IMR-90 (cell line): ENCODE measurements around the gene GLRX3. TPM values are rescaled to one million over a fixed set of nuclear protein-coding genes. Genes with fewer than 3 reads are reported as not detected.
A peak's percentile ranks its signal among the peaks of the same experiment; 100 is the strongest.

Experiments used
- ATAC-seq: fragments of 200-7000 bp; cut with Tn5 transposase; 2 replicates; pipeline ENCODE4 v1.9.1; 2020; ENCODE audit warnings: low read depth, mild to moderate bottlenecking, moderate library complexity
- BruUV-seq: library from RNA; stranded (reverse); fragments of 400-500 nt; replicated peaks from 2 replicates; lab custom pipeline; 2021; lab: Mats Ljungman, UMichigan
- CTCF ChIA-PET: fragments of 300-600 bp; formaldehyde crosslinking; extraction: SDS; loops from one replicate; lab custom pipeline; 2021; ENCODE audit warnings: antibody characterized with exemption; lab: Yijun Ruan, JAX
- POLR2A ChIA-PET: fragments of 300-600 bp; sonication (Branson Sonifier 250); formaldehyde crosslinking; loops from one replicate; lab custom pipeline; 2022; ENCODE audit warnings: antibody characterized with exemption; ENCODE audit not compliant: unreplicated experiment; lab: Charles Lee
- DNase-seq: peaks from one replicate; pipeline ENCODE4 v3.0.0; 2013
- H2AFZ ChIP-seq: replicated peaks from 2 replicates; pipeline ENCODE3; 2013; ENCODE audit warnings: low read length, mild to moderate bottlenecking; ENCODE audit not compliant: poor library complexity
- H2AK5ac ChIP-seq: 2 replicates; pipeline ENCODE4 v1.6.1; 2013; ENCODE audit warnings: low read depth, low read length, inconsistent platforms
- H2AK9ac ChIP-seq: replicated peaks from 2 replicates; pipeline ENCODE3; 2013; ENCODE audit warnings: mild to moderate bottlenecking, low read depth, low read length, moderate library complexity; ENCODE audit not compliant: poor library complexity
- H2BK120ac ChIP-seq: 2 replicates; pipeline ENCODE4 v1.6.1; 2013; ENCODE audit warnings: low read depth, low read length, inconsistent platforms
- H2BK15ac ChIP-seq: 3 replicates; pipeline ENCODE4 v1.6.1; 2013; ENCODE audit warnings: low read depth, low read length, inconsistent platforms
- H2BK20ac ChIP-seq: 2 replicates; pipeline ENCODE4 v1.6.1; 2013; ENCODE audit warnings: low read depth, mild to moderate bottlenecking, inconsistent platforms, low read length, moderate library complexity
- H2BK5ac ChIP-seq: 2 replicates; pipeline ENCODE4 v1.6.1; 2013; ENCODE audit warnings: mild to moderate bottlenecking, low read depth, low read length, inconsistent platforms; ENCODE audit not compliant: poor library complexity, severe bottlenecking
- H3K14ac ChIP-seq: replicated peaks from 2 replicates; pipeline ENCODE4 v1.6.1; 2013; ENCODE audit warnings: low read depth, low read length, inconsistent platforms
- H3K18ac ChIP-seq: 2 replicates; pipeline ENCODE4 v1.6.1; 2013; ENCODE audit warnings: low read depth, low read length, control low read depth
- H3K23ac ChIP-seq: 2 replicates; pipeline ENCODE4 v1.6.1; 2013; ENCODE audit warnings: low read depth, low read length, inconsistent platforms
- H3K27ac ChIP-seq: 2 replicates; pipeline ENCODE4 v1.5.1; 2013; ENCODE audit warnings: mild to moderate bottlenecking, control low read depth, low read length; ENCODE audit not compliant: insufficient read depth
- H3K27me3 ChIP-seq: 2 replicates; pipeline ENCODE4 v1.6.1; 2013; ENCODE audit warnings: low read length; ENCODE audit not compliant: control insufficient read depth, insufficient read depth
- H3K36me3 ChIP-seq: 2 replicates; pipeline ENCODE4 v1.6.1; 2013; ENCODE audit warnings: low read length, mixed read lengths; ENCODE audit not compliant: control insufficient read depth, insufficient read depth
- H3K4ac ChIP-seq: 2 replicates; pipeline ENCODE4 v1.6.1; 2013; ENCODE audit warnings: low read depth, low read length, inconsistent platforms
- H3K4me1 ChIP-seq: 2 replicates; pipeline ENCODE4 v1.6.1; 2013; ENCODE audit warnings: low read length, mixed read lengths; ENCODE audit not compliant: control insufficient read depth, insufficient read depth
- H3K4me2 ChIP-seq: 2 replicates; pipeline ENCODE4 v1.6.1; 2013; ENCODE audit warnings: low read depth, mild to moderate bottlenecking, control low read depth, low read length, moderate library complexity
- H3K4me3 ChIP-seq: 2 replicates; pipeline ENCODE4 v1.5.1; 2013; ENCODE audit warnings: low read depth, mild to moderate bottlenecking, control low read depth, low read length, moderate library complexity; ENCODE audit not compliant: insufficient read depth
- H3K56ac ChIP-seq: 2 replicates; pipeline ENCODE4 v1.6.1; 2013; ENCODE audit warnings: low read length, inconsistent platforms; ENCODE audit not compliant: insufficient read depth; ENCODE audit errors: extremely low read depth
- H3K79me1 ChIP-seq, 2 experiments: 2 replicates each; pipeline ENCODE4 v1.6.1; 2013; ENCODE audit warnings: low read length in 2 of 2, inconsistent platforms in 1 of 2, low read depth in 1 of 2
- H3K9ac ChIP-seq: 2 replicates; pipeline ENCODE4 v1.6.1; 2013; ENCODE audit warnings: low read depth, low read length, control low read depth
- H3K9me1 ChIP-seq: 2 replicates; pipeline ENCODE4 v1.6.1; 2013; ENCODE audit warnings: low read length, inconsistent platforms; ENCODE audit not compliant: insufficient read depth
- H3K9me3 ChIP-seq: 2 replicates; pipeline ENCODE4 v1.6.1; 2013; ENCODE audit warnings: low read length; ENCODE audit not compliant: control insufficient read depth, insufficient read depth
- H4K20me1 ChIP-seq: 2 replicates; pipeline ENCODE4 v1.6.1; 2013; ENCODE audit warnings: low read length, inconsistent platforms; ENCODE audit not compliant: insufficient read depth
- H4K5ac ChIP-seq: 2 replicates; pipeline ENCODE4 v1.6.1; 2013; ENCODE audit warnings: mild to moderate bottlenecking, low read depth, low read length, control low read depth
- H4K8ac ChIP-seq, 2 experiments: 2 replicates each; pipeline ENCODE4 v1.6.1; 2013; ENCODE audit warnings: low read depth in 2 of 2, low read length in 2 of 2, control low read depth in 1 of 2, inconsistent platforms in 1 of 2
- H4K91ac ChIP-seq: 2 replicates; pipeline ENCODE4 v1.6.1; 2013; ENCODE audit warnings: low read depth, low read length, inconsistent platforms; ENCODE audit not compliant: insufficient read depth
- BHLHE40 ChIP-seq: fragments of 150-350 bp; IDR thresholded peaks from 2 replicates; pipeline ENCODE4 v1.6.1; 2016; ENCODE audit warnings: mild to moderate bottlenecking, low read depth, low read length
- CEBPB ChIP-seq: IDR thresholded peaks from 2 replicates; pipeline ENCODE4 v1.6.1; 2012; ENCODE audit warnings: low read depth, low read length, improper control_type of control experiment
- CHD1 ChIP-seq: IDR thresholded peaks from 2 replicates; pipeline ENCODE4 v1.6.1; 2012; ENCODE audit warnings: low read depth, low read length, improper control_type of control experiment
- FOS ChIP-seq: fragments of 150-350 bp; IDR thresholded peaks from 2 replicates; pipeline ENCODE4 v1.6.1; 2016; ENCODE audit warnings: low read depth, low read length
- MAFK ChIP-seq: IDR thresholded peaks from 2 replicates; pipeline ENCODE4 v1.6.1; 2012; ENCODE audit warnings: low read depth, low read length, improper control_type of control experiment
- MAZ ChIP-seq: IDR thresholded peaks from 2 replicates; pipeline ENCODE4 v1.6.1; 2012; ENCODE audit warnings: low read depth, mild to moderate bottlenecking, low read length, improper control_type of control experiment, moderate library complexity, borderline replicate concordance
- MXI1 ChIP-seq: IDR thresholded peaks from 2 replicates; pipeline ENCODE4 v1.6.1; 2012; ENCODE audit warnings: low read depth, mild to moderate bottlenecking, low read length, moderate library complexity, borderline replicate concordance
- NFE2L2 ChIP-seq: fragments of 150-350 bp; IDR thresholded peaks from 2 replicates; pipeline ENCODE4 v1.6.1; 2016; ENCODE audit warnings: low read depth, mild to moderate bottlenecking, low read length
- POLR2A ChIP-seq: IDR thresholded peaks from 2 replicates; pipeline ENCODE4 v1.6.1; 2012; ENCODE audit warnings: mild to moderate bottlenecking, low read depth, low read length
- RAD21 ChIP-seq: IDR thresholded peaks from 2 replicates; pipeline ENCODE4 v1.6.1; 2012; ENCODE audit warnings: low read length, improper control_type of control experiment
- RCOR1 ChIP-seq: IDR thresholded peaks from 2 replicates; pipeline ENCODE4 v1.6.1; 2012; ENCODE audit warnings: mild to moderate bottlenecking, low read length, improper control_type of control experiment; ENCODE audit not compliant: insufficient replicate concordance
- RFX5 ChIP-seq: IDR thresholded peaks from 2 replicates; pipeline ENCODE4 v1.8.0; 2012; ENCODE audit warnings: low read depth, mild to moderate bottlenecking, low read length, moderate library complexity
- SMC3 ChIP-seq: fragments of 150-350 bp; IDR thresholded peaks from 2 replicates; pipeline ENCODE4 v1.6.1; 2016; ENCODE audit warnings: low read depth, mild to moderate bottlenecking, antibody characterized with exemption, low read length, moderate library complexity
- WGBS, 2 experiments: methylation state at CpG; one replicate each; pipeline versions ENCODE4 v1.1.5 to v1.1.7; 2013; ENCODE audit warnings: missing lambda C conversion rate in 2 of 2; ENCODE audit not compliant: insufficient read length in 1 of 2; ENCODE audit errors: extremely low coverage in 2 of 2; 5-methylcytosine and 5-hydroxymethylcytosine counted together
- dilution Hi-C: fragments of 300-500 bp; cut with HindIII; formaldehyde crosslinking; loops from one replicate; pipeline ENCODE4 v1.14.3; 2018; ENCODE audit warnings: low sequenced_read_pairs; ENCODE audit not compliant: unreplicated experiment
- in situ Hi-C: fragments of 300-500 bp; cut with MboI; formaldehyde crosslinking; loops from 3 replicates; pipeline ENCODE4 v1.14.3; 2019; ENCODE audit warnings: low sequenced_read_pairs, inconsistent platforms, mixed read lengths
- intact Hi-C: fragments of 100-400 bp; cut with micrococcal nuclease; formaldehyde crosslinking; loops from 2 replicates; pipeline ENCODE4 v1.10.0; 2022
- polyA plus RNA-seq, 3 experiments: library from polyadenylated mRNA; depleted of rRNA; stranded (reverse); fragments of >200 nt; gene quantifications; 2 replicates each; pipeline ENCODE4 v1.2.3, GENCODE V29; 2012; ENCODE audit warnings: low replicate concordance in 1 of 3
- total RNA-seq: library from RNA; depleted of rRNA; stranded (reverse); fragments of >200 nt; gene quantifications from 2 replicates; pipeline ENCODE4 v1.2.3, GENCODE V29; 2012
- TF ChIP-seq, protein P1 (sequence below): fragments of 150-350 bp; IDR thresholded peaks from 2 replicates; pipeline ENCODE4 v1.6.1; 2016; ENCODE audit warnings: low read depth, mild to moderate bottlenecking, low read length, moderate library complexity, borderline replicate concordance
- TF ChIP-seq, protein P2 (sequence below): fragments of 150-350 bp; IDR thresholded peaks from 2 replicates; pipeline ENCODE4 v1.6.1; 2017; ENCODE audit warnings: mild to moderate bottlenecking, antibody characterized with exemption, low read length, low read depth
- TF ChIP-seq, protein P3 (sequence below): conservative IDR thresholded peaks from 2 replicates; pipeline ENCODE4 v1.5.1; 2012; ENCODE audit warnings: mild to moderate bottlenecking, low read depth, low read length, improper control_type of control experiment

Gene GLRX3
- total and polyA plus RNA-seq, 2 of the 4 experiments (the other 2 are of a cell fraction) = 78.7 to 81.7 TPM

DNA sequence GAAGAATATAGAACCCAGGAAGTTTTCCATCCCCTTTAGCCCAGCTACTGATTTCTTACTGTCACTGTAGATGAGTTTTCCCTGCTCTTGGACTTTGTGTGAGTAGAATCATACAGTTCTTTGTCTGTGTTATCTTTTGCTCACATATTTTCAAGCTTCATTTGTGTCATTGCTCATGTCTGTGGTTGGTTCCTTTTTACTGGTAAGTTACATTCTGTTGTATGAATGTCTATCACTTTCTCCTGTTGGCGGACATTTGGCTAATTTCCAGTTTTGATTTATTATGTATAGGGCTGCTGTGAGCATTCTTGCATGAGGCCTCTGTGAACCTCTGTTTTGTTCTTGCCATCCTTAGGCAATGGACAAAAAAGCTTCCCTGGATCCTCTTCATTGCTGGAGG, 5.3 kb downstream of the GLRX3 start:
- Histone ChIP-seq H3K18ac (no peak overlapping the region), H4K5ac (no peak overlapping the region), H3K79me1 (peaks cover 18 to 53% of the 10 kb centered on the region in 2 experiments; a peak in 3 of 4 replicates), H4K91ac (no peak overlapping the region), H3K4me3 (no peak overlapping the region), H4K8ac (no peak overlapping the region), H3K36me3 (peaks cover 13% of the 10 kb centered on the region), H3K4me1 (peaks cover 14% of the 10 kb centered on the region), H3K23ac (no peak overlapping the region), H4K20me1 (peaks cover 60% of the 10 kb centered on the region), H2BK20ac (no peak overlapping the region), H3K9me1 (peaks cover 18% of the 10 kb centered on the region; the same call in 1 of the 2 replicates), H3K4ac (no peak overlapping the region), H2AFZ (no peak overlapping the region), H3K56ac (no peak overlapping the region), H2BK5ac (no peak overlapping the region), H3K27ac (no peak overlapping the region), H3K9me3 (no peaks in the 10 kb centered on the region), H2BK15ac (no peak overlapping the region), H3K4me2 (no peak overlapping the region), H3K14ac (no peak overlapping the region), H3K9ac (no peak overlapping the region), H2BK120ac (no peak overlapping the region), H2AK9ac (no peak overlapping the region), H3K27me3 (no peaks in the 10 kb centered on the region), H2AK5ac (no peak overlapping the region)
- TF ChIP-seq POLR2A (no peak), MAFK (no peak), MAZ (no peak), SMC3 (no peak), FOS (no peak), BHLHE40 (no peak), RAD21 (no peak), NFE2L2 (no peak), RCOR1 (no peak), RFX5 (no peak), CHD1 (no peak), CEBPB (no peak), MXI1 (no peak)
- TF ChIP-seq, protein P1, sequence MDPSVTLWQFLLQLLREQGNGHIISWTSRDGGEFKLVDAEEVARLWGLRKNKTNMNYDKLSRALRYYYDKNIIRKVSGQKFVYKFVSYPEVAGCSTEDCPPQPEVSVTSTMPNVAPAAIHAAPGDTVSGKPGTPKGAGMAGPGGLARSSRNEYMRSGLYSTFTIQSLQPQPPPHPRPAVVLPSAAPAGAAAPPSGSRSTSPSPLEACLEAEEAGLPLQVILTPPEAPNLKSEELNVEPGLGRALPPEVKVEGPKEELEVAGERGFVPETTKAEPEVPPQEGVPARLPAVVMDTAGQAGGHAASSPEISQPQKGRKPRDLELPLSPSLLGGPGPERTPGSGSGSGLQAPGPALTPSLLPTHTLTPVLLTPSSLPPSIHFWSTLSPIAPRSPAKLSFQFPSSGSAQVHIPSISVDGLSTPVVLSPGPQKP = no peak
- TF ChIP-seq, protein P2, sequence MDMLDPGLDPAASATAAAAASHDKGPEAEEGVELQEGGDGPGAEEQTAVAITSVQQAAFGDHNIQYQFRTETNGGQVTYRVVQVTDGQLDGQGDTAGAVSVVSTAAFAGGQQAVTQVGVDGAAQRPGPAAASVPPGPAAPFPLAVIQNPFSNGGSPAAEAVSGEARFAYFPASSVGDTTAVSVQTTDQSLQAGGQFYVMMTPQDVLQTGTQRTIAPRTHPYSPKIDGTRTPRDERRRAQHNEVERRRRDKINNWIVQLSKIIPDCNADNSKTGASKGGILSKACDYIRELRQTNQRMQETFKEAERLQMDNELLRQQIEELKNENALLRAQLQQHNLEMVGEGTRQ = no peak
- TF ChIP-seq, protein P3, sequence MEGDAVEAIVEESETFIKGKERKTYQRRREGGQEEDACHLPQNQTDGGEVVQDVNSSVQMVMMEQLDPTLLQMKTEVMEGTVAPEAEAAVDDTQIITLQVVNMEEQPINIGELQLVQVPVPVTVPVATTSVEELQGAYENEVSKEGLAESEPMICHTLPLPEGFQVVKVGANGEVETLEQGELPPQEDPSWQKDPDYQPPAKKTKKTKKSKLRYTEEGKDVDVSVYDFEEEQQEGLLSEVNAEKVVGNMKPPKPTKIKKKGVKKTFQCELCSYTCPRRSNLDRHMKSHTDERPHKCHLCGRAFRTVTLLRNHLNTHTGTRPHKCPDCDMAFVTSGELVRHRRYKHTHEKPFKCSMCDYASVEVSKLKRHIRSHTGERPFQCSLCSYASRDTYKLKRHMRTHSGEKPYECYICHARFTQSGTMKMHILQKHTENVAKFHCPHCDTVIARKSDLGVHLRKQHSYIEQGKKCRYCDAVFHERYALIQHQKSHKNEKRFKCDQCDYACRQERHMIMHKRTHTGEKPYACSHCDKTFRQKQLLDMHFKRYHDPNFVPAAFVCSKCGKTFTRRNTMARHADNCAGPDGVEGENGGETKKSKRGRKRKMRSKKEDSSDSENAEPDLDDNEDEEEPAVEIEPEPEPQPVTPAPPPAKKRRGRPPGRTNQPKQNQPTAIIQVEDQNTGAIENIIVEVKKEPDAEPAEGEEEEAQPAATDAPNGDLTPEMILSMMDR = no peak
- ChIA-PET POLR2A (interaction anchor here (0.6 kb wide), 1 partner anchor 264 kb away, joined by 11 read pairs; no protein-coding TSS in a partner anchor), CTCF (interaction anchor here (0.8 to 1.2 kb wide), 2 partner anchors 13 to 31 kb away, joined by 3 to 5 read pairs; partner anchors contain the start of gene C10orf143)
- BruUV-seq = no TSS peak
- dilution Hi-C loops (no loop called here), in situ Hi-C loops (no loop called here), intact Hi-C loops (no loop called here)
- DNase-seq (peak; percentile 36), ATAC-seq (no peak)
- no CpG with 5 or more reads among the region's 1 CpG for WGBS, 2 experiments
